ENCODE measurements around the gene KCNN2. TPM values are rescaled to one million over a fixed set of nuclear protein-coding genes. Genes with fewer than 3 reads are reported as not detected.

Gene KCNN2
- total RNA-seq, result 0.88 and 1.7 TPM in 2 replicates

DNA sequence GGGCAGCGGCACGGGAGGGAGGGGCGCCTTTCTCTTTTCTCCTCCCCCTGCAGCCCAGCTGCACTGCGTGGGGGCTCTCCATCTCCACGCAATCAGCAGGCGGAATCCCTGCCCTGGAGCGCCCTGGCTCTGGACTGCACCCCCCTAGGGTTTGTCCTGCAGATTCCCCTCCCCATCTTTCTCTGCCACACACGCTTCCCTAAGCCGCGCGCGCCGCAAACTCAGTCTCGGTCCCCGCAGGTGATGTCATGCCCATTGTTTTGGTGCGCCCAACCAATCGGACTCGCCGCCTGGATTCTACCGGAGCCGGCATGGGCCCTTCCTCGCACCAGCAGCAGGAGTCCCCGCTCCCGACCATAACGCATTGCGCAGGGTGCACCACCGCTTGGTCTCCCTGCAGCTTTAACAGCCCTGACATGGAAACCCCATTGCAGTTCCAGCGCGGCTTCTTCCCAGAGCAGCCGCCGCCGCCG lies at the start of gene KCNN2:
KCNN2 (plus strand) TSS at position 347 of the 473 bp plus-strand sequence; CDS start at position 417, 70 bp downstream.
- no peaks in the 10 kb centered on the region for H3K36me3 ChIP-seq (ENCODE audit: control insufficient read depth, insufficient read depth, low read length)
- DNase-seq (ENCODE audit: low read depth), result peak; percentile 59
- TF ChIP-seq, protein P1, sequence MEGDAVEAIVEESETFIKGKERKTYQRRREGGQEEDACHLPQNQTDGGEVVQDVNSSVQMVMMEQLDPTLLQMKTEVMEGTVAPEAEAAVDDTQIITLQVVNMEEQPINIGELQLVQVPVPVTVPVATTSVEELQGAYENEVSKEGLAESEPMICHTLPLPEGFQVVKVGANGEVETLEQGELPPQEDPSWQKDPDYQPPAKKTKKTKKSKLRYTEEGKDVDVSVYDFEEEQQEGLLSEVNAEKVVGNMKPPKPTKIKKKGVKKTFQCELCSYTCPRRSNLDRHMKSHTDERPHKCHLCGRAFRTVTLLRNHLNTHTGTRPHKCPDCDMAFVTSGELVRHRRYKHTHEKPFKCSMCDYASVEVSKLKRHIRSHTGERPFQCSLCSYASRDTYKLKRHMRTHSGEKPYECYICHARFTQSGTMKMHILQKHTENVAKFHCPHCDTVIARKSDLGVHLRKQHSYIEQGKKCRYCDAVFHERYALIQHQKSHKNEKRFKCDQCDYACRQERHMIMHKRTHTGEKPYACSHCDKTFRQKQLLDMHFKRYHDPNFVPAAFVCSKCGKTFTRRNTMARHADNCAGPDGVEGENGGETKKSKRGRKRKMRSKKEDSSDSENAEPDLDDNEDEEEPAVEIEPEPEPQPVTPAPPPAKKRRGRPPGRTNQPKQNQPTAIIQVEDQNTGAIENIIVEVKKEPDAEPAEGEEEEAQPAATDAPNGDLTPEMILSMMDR (IDR thresholded peaks at IDR 0.05; ENCODE audit: insufficient read depth, low read length, poor library complexity, severe bottlenecking), result no peak
- H3K4me3 ChIP-seq (ENCODE audit: low read depth, low read length), result peak within 1 kb of the TSS; percentile 58
- peaks cover 45% of the 10 kb centered on the region for H3K27me3 ChIP-seq (ENCODE audit: control insufficient read depth, insufficient read depth, low read length)

DNA sequence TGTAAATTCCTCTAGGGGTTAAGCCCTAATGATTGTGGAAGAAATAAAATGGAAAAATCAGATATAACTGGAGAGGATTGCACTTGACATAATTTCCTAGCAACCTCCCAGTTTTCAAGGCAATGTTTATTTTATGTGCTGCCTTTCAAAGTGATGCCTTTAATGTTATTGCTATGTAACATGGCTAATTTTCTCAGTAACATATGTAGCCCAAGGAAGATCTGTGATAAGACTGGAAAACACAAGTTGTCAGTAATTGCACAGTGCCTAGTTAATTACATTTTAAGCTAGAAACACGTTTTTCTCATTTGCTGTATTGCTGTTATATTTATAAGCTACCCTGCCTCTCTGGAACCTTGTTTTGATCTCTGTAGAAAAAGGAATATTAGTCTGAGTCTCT lies 49.2 kb upstream of the KCNN2 start:
- no peaks in the 10 kb centered on the region for H3K27me3 ChIP-seq (ENCODE audit: control insufficient read depth, insufficient read depth, low read length)
- TF ChIP-seq, protein P1 (IDR thresholded peaks at IDR 0.05; ENCODE audit: insufficient read depth, low read length, poor library complexity, severe bottlenecking), result no peak
- no peaks in the 10 kb centered on the region for H3K36me3 ChIP-seq (ENCODE audit: control insufficient read depth, insufficient read depth, low read length)
- no peak for DNase-seq (ENCODE audit: low read depth)
- no peak overlapping the region for H3K4me3 ChIP-seq (ENCODE audit: low read depth, low read length)

DNA sequence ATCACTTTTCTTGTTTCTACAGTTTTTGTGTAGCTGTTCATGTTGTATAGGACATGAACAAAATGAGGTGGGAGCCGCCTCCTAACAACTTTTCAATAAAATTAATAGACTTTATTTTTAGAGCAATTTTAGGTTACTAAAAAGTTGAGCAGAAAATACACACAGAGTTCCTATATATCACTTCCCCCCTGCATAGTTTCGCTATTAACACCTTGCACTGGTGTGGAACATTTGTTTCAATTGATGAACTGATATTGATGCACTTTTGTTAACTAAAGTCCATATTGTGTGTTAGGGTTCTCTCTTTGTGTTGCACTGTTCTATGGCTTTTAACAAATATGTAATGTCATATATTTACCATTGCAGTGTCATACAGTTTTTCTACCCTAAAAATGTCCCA lies 47.8 kb upstream of the KCNN2 start:
- DNase-seq (ENCODE audit: low read depth), result no peak
- no peak overlapping the region for H3K4me3 ChIP-seq (ENCODE audit: low read depth, low read length)
- no peaks in the 10 kb centered on the region for H3K36me3 ChIP-seq (ENCODE audit: control insufficient read depth, insufficient read depth, low read length)
- TF ChIP-seq, protein P1 (IDR thresholded peaks at IDR 0.05; ENCODE audit: insufficient read depth, low read length, poor library complexity, severe bottlenecking), result no peak
- H3K27me3 ChIP-seq (ENCODE audit: control insufficient read depth, insufficient read depth, low read length), result no peaks in the 10 kb centered on the region

DNA sequence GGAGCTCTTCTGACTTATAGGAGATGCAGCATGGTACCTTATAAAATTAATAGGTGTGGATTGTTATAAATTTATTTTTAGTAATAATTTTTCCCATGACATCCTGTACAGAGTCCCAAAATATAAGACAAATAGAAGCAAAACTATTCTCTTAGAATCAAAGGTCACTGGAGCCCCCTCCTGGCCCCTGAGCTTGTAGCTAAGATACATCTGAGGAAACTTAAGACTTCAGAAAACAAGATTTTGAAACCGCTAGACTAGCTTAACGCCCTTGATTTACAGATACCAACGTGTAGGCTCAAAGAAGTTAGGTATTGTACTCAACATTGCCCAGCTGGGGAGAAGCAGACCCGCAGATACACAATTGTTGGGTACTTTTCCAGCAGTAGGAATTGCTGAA lies 45.7 kb upstream of the KCNN2 start:
- no peak for DNase-seq (ENCODE audit: low read depth)
- TF ChIP-seq, protein P1 (IDR thresholded peaks at IDR 0.05; ENCODE audit: insufficient read depth, low read length, poor library complexity, severe bottlenecking), result no peak
- Histone ChIP-seq H3K36me3 (ENCODE audit: control insufficient read depth, insufficient read depth, low read length) (no peaks in the 10 kb centered on the region), H3K27me3 (ENCODE audit: control insufficient read depth, insufficient read depth, low read length) (no peaks in the 10 kb centered on the region), H3K4me3 (ENCODE audit: low read depth, low read length) (no peak overlapping the region)

DNA sequence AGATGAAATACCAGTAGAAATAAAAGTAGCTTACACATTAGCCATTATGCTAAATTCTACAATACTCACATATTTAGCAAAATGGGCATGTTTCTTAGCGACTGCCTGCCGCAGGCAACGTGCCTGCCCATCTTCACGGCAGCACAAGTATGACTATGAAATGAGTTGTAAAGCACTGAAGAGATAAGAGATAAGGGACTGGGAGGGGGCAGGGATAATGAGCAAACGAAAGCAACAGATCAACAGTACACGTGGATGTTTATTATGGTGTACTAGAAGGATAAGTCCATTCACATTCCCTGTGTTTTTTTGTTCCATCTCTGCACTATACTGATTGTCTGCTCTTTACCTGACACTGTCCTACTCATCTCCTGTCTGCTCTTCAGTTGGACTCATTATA lies 44.1 kb upstream of the KCNN2 start:
- TF ChIP-seq, protein P1 (IDR thresholded peaks at IDR 0.05; ENCODE audit: insufficient read depth, low read length, poor library complexity, severe bottlenecking), result no peak
- no peak overlapping the region for H3K4me3 ChIP-seq (ENCODE audit: low read depth, low read length)
- no peaks in the 10 kb centered on the region for H3K36me3 ChIP-seq (ENCODE audit: control insufficient read depth, insufficient read depth, low read length)

DNA sequence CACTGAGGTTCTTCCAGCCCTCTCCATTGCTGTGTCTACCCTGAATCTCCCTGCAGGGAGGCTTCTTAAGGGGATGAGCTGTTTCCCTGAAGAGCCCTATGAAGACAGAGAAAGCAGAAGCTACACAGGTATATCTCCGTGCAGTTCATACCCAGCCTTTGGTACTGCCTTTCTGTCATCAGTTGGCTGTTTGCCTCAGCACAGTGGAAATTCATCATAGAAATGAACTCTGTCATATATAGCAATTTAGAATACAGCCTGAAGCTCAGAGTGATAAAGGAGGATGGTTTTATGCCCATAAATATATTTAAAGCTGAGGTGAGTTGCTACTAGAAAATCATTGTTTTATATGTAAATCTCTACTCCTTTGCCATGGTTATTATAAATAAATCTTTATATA lies 42.6 kb upstream of the KCNN2 start:
- no peak overlapping the region for H3K4me3 ChIP-seq (ENCODE audit: low read depth, low read length)
- no peak for DNase-seq (ENCODE audit: low read depth)
- H3K36me3 ChIP-seq (ENCODE audit: control insufficient read depth, insufficient read depth, low read length), result no peaks in the 10 kb centered on the region
- H3K27me3 ChIP-seq (ENCODE audit: control insufficient read depth, insufficient read depth, low read length), result no peaks in the 10 kb centered on the region
- TF ChIP-seq, protein P1 (IDR thresholded peaks at IDR 0.05; ENCODE audit: insufficient read depth, low read length, poor library complexity, severe bottlenecking), result no peak

More for the DNA sequence above, 44.1 kb upstream of the KCNN2 start:
- no peaks in the 10 kb centered on the region for H3K27me3 ChIP-seq (ENCODE audit: control insufficient read depth, insufficient read depth, low read length)
- DNase-seq (ENCODE audit: low read depth), result no peak
